Measurements from ENCODE around the gene LIMA1.
"Not testable (repeated sequence)": the region's sequence is repeated elsewhere in the genome, so short reads cannot be mapped to it uniquely, and the experiment has no call there.

The LIMA1 gene

GRCh38 chr12:50219544-50219943, 63.8 kb downstream of the LIMA1 start:
- in situ Hi-C loops (cut with MboI; ENCODE audit: low sequenced_read_pairs) = no loop called here

- in situ Hi-C loops (cut with MboI; ENCODE audit: low sequenced_read_pairs) = not testable (repeated sequence)
Observed at GRCh38 chr12:50219001-50219400, 64.3 kb downstream of the LIMA1 start.

- in situ Hi-C loops (cut with MboI; ENCODE audit: low sequenced_read_pairs) = no loop called here
Observed at GRCh38 chr12:50218386-50218785, 64.9 kb downstream of the LIMA1 start.

- in situ Hi-C loops (cut with MboI; ENCODE audit: low sequenced_read_pairs) = no loop called here
Observed at GRCh38 chr12:50217202-50217601, 66.1 kb downstream of the LIMA1 start.

- in situ Hi-C loops (cut with MboI; ENCODE audit: low sequenced_read_pairs) = no loop called here
Observed at GRCh38 chr12:50215033-50215432, 68.3 kb downstream of the LIMA1 start.

GRCh38 chr12:50214018-50214417, 69.3 kb downstream of the LIMA1 start:
- in situ Hi-C loops (cut with MboI; ENCODE audit: low sequenced_read_pairs) = no loop called here

GRCh38 chr12:50213439-50213838, 69.9 kb downstream of the LIMA1 start:
- in situ Hi-C loops (cut with MboI; ENCODE audit: low sequenced_read_pairs) = no loop called here

- in situ Hi-C loops (cut with MboI; ENCODE audit: low sequenced_read_pairs) = no loop called here
Observed at GRCh38 chr12:50212071-50212467, 71.3 kb downstream of the LIMA1 start.

GRCh38 chr12:50211392-50212070, 71.8 kb downstream of the LIMA1 start:
- in situ Hi-C loops (cut with MboI; ENCODE audit: low sequenced_read_pairs) = no loop called here

GRCh38 chr12:50207424-50207823, 75.9 kb downstream of the LIMA1 start:
- in situ Hi-C loops (cut with MboI; ENCODE audit: low sequenced_read_pairs) = no loop called here

GRCh38 chr12:50205648-50206047, 77.7 kb downstream of the LIMA1 start:
- in situ Hi-C loops (cut with MboI; ENCODE audit: low sequenced_read_pairs) = no loop called here

GRCh38 chr12:50203691-50204090, 79.6 kb downstream of the LIMA1 start:
- in situ Hi-C loops (cut with MboI; ENCODE audit: low sequenced_read_pairs) = no loop called here

GRCh38 chr12:50201987-50202521, 81.3 kb downstream of the LIMA1 start:
- in situ Hi-C loops (cut with MboI; ENCODE audit: low sequenced_read_pairs) = no loop called here

GRCh38 chr12:50200552-50201273, 82.6 kb downstream of the LIMA1 start:
- in situ Hi-C loops (cut with MboI; ENCODE audit: low sequenced_read_pairs) = no loop called here

GRCh38 chr12:50198829-50199228, 84.5 kb downstream of the LIMA1 start:
- in situ Hi-C loops (cut with MboI; ENCODE audit: low sequenced_read_pairs) = no loop called here

GRCh38 chr12:50197297-50197727, 86.0 kb downstream of the LIMA1 start:
- in situ Hi-C loops (cut with MboI; ENCODE audit: low sequenced_read_pairs) = no loop called here

GRCh38 chr12:50196537-50196936, 86.8 kb downstream of the LIMA1 start:
- in situ Hi-C loops (cut with MboI; ENCODE audit: low sequenced_read_pairs) = no loop called here

- in situ Hi-C loops (cut with MboI; ENCODE audit: low sequenced_read_pairs) = no loop called here
Observed at GRCh38 chr12:50195832-50196231, 87.5 kb downstream of the LIMA1 start.

- in situ Hi-C loops (cut with MboI; ENCODE audit: low sequenced_read_pairs) = no loop called here
Observed at GRCh38 chr12:50192908-50193307, 90.4 kb downstream of the LIMA1 start.

GRCh38 chr12:50192236-50192635, 91.1 kb downstream of the LIMA1 start:
- in situ Hi-C loops (cut with MboI; ENCODE audit: low sequenced_read_pairs) = no loop called here

- in situ Hi-C loops (cut with MboI; ENCODE audit: low sequenced_read_pairs) = no loop called here
Observed at GRCh38 chr12:50190859-50191258, 92.5 kb downstream of the LIMA1 start.

GRCh38 chr12:50188875-50189575, 94.3 kb downstream of the LIMA1 start:
- in situ Hi-C loops (cut with MboI; ENCODE audit: low sequenced_read_pairs) = no loop called here
